Lower leg skin (tissue), 4 donors: ENCODE results near the gene PROSER2. TPM values are rescaled to one million over a fixed set of nuclear protein-coding genes. Genes with fewer than 3 reads are reported as not detected.
A peak's percentile ranks its signal among the peaks of the same experiment; 100 is the strongest.

Experiments used
- DNase-seq, 2 donors: peaks; one replicate each; pipeline ENCODE4 v3.0.0-alpha.2; 2019; ENCODE audit warnings: low spot score in 2 of 2
- H3K4me3 ChIP-seq: fragments of 200-600 bp; sonication (generic); 2 replicates; pipeline ENCODE4 v1.5.1; 2017; ENCODE audit warnings: mild to moderate bottlenecking, low read depth; ENCODE audit not compliant: poor library complexity, severe bottlenecking
- POLR2A ChIP-seq, 2 donors: fragments of 450-650 bp; IDR thresholded peaks; one replicate each; pipeline ENCODE4 v1.6.1; 2016 to 2017; ENCODE audit warnings: antibody characterized with exemption in 2 of 2, mild to moderate bottlenecking in 1 of 2, moderate library complexity in 1 of 2
- WGBS, 2 donors: methylation state at CpG; one replicate each; pipeline ENCODE4 v1.1.5; 2018; 5-methylcytosine and 5-hydroxymethylcytosine counted together
- intact Hi-C: fragments of 100-400 bp; cut with DNase I; formaldehyde crosslinking; loops from one replicate; pipeline ENCODE4 v1.15.0; 2023; ENCODE audit warnings: low total_unique reads
- total RNA-seq, 4 donors: library from RNA; depleted of rRNA; stranded (reverse); fragments of >200 nt; gene quantifications; one replicate each; pipeline ENCODE4 v1.1.0, GENCODE V29; 2016
- TF ChIP-seq, protein P1 (sequence below), 3 donors: fragments of 450-650 bp; IDR thresholded peaks; one replicate each; pipeline ENCODE4 v1.5.1; 2016; ENCODE audit warnings: antibody characterized with exemption in 3 of 3, mild to moderate bottlenecking in 3 of 3, moderate library complexity in 2 of 3

Gene PROSER2
- total RNA-seq, 4 donors from 2014 or later, result 5.6 to 14.7 (median 9.1) TPM

DNA sequence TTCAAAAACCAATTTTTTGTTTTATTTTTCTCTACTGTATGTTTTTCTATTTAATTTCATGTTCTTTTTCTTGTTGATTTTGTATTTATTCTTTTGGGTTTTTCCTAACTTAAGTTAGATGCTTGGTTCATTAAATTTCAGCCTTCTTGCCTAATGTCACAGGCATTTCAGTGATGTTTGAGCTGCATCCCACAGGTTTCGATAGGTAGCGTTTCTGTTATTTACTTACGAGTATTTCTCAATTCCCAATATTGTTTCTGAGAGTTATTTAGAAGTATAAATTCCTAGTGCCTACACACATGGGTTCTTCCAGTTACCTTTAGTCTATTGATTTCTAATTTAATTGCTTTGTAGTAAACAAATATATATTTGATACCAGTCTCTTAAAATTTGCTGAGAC lies 18.2 kb downstream of the PROSER2 start:
- intact Hi-C loops, result no loop called here
- no peak overlapping the region for H3K4me3 ChIP-seq
- WGBS, 2 donors, result 91 to 94% methylated on average over 3 of the region's 3 CpGs
- DNase-seq, result no peak
- no peak for TF ChIP-seq POLR2A (IDR thresholded peaks at IDR 0.05)
- TF ChIP-seq, protein P1, sequence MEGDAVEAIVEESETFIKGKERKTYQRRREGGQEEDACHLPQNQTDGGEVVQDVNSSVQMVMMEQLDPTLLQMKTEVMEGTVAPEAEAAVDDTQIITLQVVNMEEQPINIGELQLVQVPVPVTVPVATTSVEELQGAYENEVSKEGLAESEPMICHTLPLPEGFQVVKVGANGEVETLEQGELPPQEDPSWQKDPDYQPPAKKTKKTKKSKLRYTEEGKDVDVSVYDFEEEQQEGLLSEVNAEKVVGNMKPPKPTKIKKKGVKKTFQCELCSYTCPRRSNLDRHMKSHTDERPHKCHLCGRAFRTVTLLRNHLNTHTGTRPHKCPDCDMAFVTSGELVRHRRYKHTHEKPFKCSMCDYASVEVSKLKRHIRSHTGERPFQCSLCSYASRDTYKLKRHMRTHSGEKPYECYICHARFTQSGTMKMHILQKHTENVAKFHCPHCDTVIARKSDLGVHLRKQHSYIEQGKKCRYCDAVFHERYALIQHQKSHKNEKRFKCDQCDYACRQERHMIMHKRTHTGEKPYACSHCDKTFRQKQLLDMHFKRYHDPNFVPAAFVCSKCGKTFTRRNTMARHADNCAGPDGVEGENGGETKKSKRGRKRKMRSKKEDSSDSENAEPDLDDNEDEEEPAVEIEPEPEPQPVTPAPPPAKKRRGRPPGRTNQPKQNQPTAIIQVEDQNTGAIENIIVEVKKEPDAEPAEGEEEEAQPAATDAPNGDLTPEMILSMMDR (IDR thresholded peaks at IDR 0.05), result no peak

GRCh38 chr10:11842411-11842810 lies 19.3 kb downstream of the PROSER2 start:
- intact Hi-C loops, result no loop called here
- no peak for TF ChIP-seq POLR2A (IDR thresholded peaks at IDR 0.05)
- TF ChIP-seq, protein P1 (IDR thresholded peaks at IDR 0.05), result no peak
- DNase-seq, result no peak
- no peak overlapping the region for H3K4me3 ChIP-seq
- WGBS, 2 donors, result 82 to 85% methylated on average over 3 of the region's 3 CpGs

GRCh38 chr10:11845113-11845512 lies 22.0 kb downstream of the PROSER2 start:
- H3K4me3 ChIP-seq, result no peak overlapping the region
- intact Hi-C loops, result no loop called here
- DNase-seq, result no peak
- WGBS, 2 donors, result 82 to 88% methylated on average over 7 of the region's 7 CpGs
- TF ChIP-seq, protein P1 (IDR thresholded peaks at IDR 0.05), result no peak
- TF ChIP-seq POLR2A (IDR thresholded peaks at IDR 0.05), result no peak

GRCh38 chr10:11846542-11846941 lies 23.4 kb downstream of the PROSER2 start:
- H3K4me3 ChIP-seq, result no peak overlapping the region
- intact Hi-C loops, result no loop called here
- TF ChIP-seq, protein P1 (IDR thresholded peaks at IDR 0.05), result no peak
- TF ChIP-seq POLR2A (IDR thresholded peaks at IDR 0.05), result no peak
- 70 to 77% methylated on average over 8 of the region's 8 CpGs for WGBS, 2 donors
- no peak for DNase-seq

DNA sequence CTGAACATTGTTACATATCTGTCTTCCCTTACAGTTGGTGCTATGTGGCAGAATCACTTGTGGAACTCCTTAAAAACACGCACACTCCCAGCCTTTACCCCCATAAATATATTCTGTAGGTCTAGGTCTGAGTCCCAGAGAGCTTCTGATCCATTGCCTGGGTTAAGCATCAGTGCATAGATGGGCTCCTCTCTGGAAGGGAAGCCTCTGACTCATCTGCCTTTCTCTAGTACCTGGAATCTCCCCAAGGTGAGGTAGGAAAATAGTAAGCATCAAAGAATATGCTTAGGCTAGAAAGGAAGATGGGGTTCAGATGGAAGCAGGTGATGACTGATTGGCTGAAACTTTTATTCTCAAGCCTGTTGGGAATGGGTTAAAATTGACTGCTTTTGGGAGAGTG lies 26.1 kb downstream of the PROSER2 start:
- TF ChIP-seq, protein P1 (IDR thresholded peaks at IDR 0.05), result no peak
- no peak for TF ChIP-seq POLR2A (IDR thresholded peaks at IDR 0.05)
- WGBS, 2 donors, result 93 to 100% methylated on average over 1 of the region's 1 CpG
- intact Hi-C loops, result no loop called here
- DNase-seq, result no peak
- H3K4me3 ChIP-seq, result no peak overlapping the region

DNA sequence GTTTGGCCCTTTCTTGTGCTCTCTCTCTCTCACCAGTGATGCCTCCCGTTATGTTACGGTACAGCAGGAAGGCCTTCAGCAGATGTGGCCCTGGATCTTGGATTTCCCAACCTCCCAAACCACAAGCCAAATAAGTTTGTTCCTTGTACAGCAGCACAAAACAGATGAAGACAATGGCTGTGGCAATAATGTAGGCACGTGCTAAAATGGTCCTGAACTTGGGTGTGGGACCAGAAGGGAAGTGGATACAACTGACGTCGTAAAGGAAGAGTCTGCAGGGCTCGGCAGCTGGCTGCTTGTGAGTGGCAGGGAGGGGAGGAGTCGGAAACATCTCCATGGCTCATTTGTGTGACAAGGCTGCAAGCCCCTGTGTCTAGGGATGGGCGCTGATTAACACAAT lies 26.8 kb downstream of the PROSER2 start:
- TF ChIP-seq POLR2A (IDR thresholded peaks at IDR 0.05), result no peak
- TF ChIP-seq, protein P1 (IDR thresholded peaks at IDR 0.05), result no peak
- 66 to 71% methylated on average over 8 of the region's 8 CpGs for WGBS, 2 donors
- H3K4me3 ChIP-seq, result no peak overlapping the region
- peak in 1 of 2 donors; percentile 55 for DNase-seq
- intact Hi-C loops, result no loop called here
